GM10266 (cell line): Measurements from ENCODE around the gene ARL14.

Experiments
- DNase-seq: peaks from one replicate; pipeline ENCODE4 v3.0.0; 2012; ENCODE audit errors: extremely low spot score
- TF ChIP-seq, protein P1 (sequence below): IDR thresholded peaks from 2 replicates; pipeline ENCODE4 v1.5.1; 2012; ENCODE audit warnings: mild to moderate bottlenecking, low read depth; ENCODE audit not compliant: control insufficient read depth, insufficient read depth; ENCODE audit errors: missing control alignments

The ARL14 gene

DNA sequence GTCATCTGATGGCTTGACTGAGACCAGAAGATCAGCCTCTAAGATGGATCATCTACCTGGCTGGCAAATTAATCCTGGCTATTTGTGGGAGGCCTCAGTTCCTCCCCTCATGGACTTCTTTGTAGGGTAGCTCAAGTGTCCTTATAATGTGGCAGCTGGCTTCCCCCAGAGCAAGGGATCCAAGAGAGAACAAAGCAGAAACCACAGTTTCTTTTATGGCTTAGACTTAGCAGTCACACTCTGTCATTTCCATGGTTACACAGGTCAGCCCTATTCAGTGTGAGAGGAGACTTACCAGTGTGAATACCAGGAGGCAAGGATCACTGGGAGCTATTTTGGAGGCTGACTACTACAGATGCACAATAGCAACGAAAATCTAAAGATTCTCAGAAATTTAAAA is 15.3 kb upstream of the ARL14 start:
- no peak for DNase-seq
- TF ChIP-seq, protein P1, sequence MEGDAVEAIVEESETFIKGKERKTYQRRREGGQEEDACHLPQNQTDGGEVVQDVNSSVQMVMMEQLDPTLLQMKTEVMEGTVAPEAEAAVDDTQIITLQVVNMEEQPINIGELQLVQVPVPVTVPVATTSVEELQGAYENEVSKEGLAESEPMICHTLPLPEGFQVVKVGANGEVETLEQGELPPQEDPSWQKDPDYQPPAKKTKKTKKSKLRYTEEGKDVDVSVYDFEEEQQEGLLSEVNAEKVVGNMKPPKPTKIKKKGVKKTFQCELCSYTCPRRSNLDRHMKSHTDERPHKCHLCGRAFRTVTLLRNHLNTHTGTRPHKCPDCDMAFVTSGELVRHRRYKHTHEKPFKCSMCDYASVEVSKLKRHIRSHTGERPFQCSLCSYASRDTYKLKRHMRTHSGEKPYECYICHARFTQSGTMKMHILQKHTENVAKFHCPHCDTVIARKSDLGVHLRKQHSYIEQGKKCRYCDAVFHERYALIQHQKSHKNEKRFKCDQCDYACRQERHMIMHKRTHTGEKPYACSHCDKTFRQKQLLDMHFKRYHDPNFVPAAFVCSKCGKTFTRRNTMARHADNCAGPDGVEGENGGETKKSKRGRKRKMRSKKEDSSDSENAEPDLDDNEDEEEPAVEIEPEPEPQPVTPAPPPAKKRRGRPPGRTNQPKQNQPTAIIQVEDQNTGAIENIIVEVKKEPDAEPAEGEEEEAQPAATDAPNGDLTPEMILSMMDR = no peak

DNA sequence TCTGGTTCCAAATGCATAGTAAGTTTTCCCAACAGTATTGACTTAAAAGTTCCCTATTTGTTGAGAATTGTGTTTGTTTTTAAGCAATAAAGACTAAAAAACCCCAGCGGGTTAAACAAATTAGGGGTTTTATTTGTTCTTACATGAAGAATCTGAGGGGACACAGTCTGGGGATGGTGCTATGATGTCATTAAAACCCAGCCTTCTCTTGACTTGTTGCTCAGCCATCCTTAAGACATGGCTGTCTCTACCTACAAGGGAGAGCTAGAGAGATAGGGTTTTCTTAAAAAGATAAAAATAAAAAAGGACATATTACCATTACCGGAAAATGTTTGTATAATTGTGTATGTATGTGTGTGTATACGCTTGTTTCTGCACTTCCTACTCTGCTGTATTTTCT is 11.7 kb upstream of the ARL14 start:
- TF ChIP-seq, protein P1 = no peak
- DNase-seq = no peak

DNA sequence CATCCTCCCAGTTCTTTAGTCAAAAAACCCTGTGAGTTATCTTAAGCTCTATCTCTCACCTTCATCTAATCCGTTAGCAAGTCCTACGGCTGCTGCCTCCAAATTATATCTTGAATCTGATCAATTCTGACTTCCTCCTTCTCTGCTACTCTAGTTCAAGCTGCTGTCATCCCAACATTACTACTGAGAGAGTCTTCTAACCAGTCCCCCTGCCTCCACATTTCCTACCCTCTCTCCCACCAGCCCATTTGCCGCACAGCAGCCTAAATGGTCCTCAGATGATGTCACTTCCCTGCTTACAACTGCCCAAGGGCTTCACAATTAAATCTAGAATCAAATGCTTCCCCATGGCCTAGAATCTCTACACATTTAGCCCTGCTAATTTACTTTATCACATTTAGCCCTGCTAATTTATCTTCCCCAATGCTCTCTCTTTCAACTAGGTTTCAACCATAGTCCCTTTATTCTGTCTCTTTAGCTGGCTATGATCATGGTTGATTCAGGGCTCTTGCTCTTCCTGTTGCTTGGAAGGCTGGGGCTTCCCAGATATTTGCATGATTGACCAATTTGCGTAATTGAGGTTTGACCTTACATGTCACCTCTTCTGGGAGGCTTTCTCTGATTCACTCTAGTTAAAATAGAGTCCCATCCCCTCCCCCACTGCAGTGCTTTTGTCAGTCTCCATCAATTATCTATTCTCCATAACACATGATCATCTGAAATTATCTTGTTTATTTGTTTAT is 11.0 kb upstream of the ARL14 start:
- DNase-seq = peak; percentile 43

DNA sequence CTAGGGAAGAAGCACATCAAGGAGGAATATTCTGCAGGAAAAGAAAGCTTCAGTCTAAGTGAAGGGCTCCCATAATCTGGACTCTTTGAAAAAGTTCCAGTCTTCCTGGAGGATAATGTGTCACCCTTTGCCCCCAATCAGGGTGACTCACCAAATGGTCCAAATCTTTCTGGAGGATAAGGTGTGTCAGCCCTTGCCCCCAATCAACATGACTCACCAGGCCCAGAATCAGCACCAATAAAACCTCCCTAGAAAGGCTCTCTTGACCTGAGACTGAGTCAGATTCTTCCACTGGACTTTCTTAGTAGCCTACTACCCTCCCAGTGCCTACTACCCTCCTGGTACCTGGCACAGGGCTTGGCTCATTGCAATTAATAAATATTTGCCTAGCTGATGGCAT is 9.5 kb upstream of the ARL14 start:
- no peak for DNase-seq
- TF ChIP-seq, protein P1 = no peak

More for the DNA sequence above, 11.0 kb upstream of the ARL14 start:
- TF ChIP-seq, protein P1 = no peak

- DNase-seq = no peak
- TF ChIP-seq, protein P1 = no peak
Observed at GRCh38 chr3:160668454-160668853, 8.5 kb upstream of the ARL14 start.

DNA sequence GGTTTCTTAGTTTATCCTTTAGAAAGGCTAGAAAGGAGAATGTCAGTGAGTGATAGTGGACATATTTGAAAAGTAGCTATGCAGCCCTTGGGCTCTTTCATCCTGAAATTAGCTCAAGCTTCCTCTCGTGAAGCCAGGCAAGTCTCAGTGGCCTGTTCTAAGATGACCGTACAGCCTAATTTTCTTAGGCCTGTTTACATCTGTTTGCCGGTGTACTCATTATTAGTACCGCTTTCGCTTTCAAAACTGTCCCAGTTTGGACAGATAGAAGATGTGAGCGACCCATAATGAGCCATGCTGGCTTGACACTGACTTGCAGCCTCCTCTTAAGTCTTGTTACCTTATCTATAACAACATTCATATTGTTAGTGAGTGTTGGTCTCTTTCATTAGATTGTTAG is 5.7 kb upstream of the ARL14 start:
- TF ChIP-seq, protein P1 = peak; percentile 33
- DNase-seq = peak; percentile 22

DNA sequence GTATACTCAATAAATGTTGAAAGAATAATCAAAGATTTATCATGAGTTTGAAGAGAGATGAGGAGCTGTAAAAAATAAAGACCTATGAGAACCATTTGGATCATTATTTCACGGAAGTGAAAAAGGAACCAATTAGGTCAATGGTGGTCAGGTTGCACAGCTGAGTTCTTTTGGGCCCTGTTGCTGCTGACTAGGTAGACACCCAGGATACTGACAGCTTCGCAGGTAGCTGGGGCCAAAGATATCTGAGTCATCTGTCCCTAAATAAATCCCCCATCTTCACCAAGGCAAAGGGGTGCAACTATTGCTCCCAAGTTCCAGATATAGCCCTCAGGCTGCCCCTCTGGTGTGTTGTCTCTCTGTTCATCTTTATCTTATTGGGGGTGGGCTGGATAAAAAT is 5.0 kb upstream of the ARL14 start:
- no peak for DNase-seq
- TF ChIP-seq, protein P1 = no peak
